GM19351 (cell line): ENCODE data around the gene ENOX1.
"Not testable (repeated sequence)": the region's sequence is repeated elsewhere in the genome, so short reads cannot be mapped to it uniquely, and the experiment has no call there.

Experiments used
- ATAC-seq: cut with Tn5 transposase; IDR thresholded peaks from one replicate; pipeline ENCODE4 v1.9.1; 2021; ENCODE audit warnings: mild to moderate bottlenecking, moderate library complexity; ENCODE audit not compliant: unreplicated experiment

Gene ENOX1

DNA sequence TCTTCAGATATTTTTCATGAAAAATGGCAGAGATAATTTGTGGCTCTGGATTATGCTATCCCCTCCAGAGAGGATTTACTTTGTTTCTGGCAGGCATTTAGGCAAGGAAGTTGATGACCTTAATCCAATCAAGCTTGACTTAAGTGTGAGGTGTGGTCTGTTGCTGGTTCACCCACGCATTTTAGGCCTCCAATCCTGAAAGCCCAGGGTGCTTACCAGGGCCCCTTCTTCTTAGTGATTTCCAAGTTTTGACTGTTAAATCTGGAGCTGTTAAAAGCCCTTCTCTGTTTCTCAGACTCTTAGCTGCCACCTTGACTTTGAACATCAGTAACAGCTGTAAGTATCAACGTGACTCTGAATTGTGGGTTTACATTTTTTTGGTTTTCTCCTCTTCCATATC lies 601.5 kb downstream of the ENOX1 start:
- no peak for ATAC-seq

DNA sequence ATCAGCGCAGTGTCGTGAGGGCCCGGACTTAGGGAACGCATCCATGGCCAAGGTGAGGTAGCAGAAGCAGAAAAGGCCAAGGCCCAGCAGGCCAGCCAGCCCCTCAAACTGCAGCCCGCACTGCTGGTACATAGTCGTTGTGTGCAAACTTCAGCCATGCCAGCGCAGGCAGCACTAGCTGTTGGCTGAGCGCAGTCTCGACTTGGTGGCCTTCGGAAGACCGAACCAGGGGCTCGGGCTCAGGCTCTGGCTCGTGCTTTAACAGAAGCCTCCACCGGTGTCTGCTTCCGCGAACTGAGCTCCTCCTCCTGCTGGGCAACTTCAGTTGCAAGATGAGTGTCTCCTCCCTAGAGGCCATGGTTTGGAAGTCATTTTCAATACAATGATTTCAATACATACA lies 605.9 kb downstream of the ENOX1 start:
- no peak for ATAC-seq

DNA sequence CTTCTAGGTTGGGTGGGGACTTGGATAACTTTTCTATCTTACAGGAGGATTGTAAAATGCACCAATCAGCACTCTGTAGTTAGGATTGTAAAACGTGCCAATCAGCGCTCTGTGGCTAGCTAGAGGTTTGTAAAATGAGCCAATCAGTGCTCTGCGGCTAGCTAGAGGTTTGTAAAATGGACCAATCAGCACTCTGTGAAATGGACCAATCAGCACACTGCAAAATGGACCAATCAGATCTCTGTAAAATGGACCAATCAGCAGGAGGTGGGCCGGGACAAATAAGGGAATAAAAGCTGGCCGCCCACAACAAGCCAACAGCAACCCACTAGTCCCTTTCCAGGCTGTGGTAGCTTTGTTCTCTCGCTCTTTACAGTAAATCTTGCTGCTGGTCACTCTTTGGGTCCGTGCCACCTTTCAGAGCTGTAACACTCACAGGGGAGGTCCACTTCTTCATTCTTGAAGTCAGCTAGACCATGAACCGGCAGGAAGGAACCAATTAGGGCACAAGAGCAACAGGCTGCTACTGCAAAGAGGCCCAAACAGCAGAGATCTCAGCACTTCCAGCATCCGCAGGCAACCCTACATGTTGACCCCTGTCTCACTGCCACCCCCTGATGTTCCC lies 606.6 kb downstream of the ENOX1 start:
- ATAC-seq, result no peak

DNA sequence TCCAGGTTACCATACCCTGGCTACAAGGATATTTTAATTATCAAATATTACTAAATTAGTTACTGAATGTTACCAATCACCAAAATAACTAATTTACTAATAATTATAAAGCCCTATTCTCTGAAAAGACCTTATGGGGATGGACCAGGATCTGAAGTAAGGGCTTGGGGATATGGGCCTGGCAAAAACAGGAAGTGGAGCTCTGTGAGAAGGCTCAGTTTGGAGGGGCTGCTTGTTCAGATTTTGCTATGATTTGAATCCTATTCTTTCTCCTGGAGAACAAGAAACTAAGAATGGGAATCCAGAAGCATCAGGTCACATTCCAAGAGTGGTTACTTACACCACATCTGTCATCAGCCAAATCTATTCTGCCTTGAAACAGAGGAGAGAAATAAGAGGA lies 615.3 kb downstream of the ENOX1 start:
- no peak for ATAC-seq

DNA sequence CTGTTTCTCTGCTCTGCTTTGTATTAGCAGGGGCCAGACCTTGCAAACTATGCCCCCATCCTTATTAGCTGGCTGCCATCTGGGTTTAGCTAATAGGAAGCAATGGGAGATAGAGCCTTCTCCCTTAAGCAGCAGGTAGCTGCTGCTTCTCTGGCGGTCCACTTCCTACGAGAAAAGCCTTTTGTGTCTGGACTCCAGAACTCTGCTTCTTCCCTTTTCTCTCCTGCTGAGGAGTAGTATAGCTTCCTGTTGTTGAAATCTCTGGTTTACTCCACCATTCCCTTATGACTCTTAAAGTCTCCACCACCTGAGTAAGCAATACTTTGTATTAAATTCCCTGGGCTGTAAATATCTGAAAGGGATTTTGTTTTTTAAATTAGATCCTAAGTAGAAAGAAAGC lies 616.3 kb downstream of the ENOX1 start:
- ATAC-seq, result no peak

DNA sequence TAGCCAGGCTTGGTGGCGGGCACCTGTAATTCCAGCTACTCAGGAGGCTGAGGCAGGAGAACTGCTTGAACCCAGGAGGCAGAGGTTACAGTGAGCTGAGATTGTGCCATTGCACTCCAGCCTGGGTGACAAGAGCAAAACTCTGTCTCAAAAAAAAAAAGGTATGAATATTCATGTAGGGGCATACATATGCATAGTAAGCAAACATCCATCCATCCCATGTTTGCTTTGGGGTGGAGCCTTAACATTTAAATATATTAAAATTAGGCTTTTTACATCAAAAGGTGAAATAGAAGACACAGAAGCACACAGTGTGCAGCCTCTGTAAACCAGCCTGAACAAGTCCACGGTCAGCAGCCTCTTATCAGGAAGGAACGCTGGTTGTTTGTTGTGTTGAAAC lies 618.3 kb downstream of the ENOX1 start:
- ATAC-seq, result not testable (repeated sequence)

DNA sequence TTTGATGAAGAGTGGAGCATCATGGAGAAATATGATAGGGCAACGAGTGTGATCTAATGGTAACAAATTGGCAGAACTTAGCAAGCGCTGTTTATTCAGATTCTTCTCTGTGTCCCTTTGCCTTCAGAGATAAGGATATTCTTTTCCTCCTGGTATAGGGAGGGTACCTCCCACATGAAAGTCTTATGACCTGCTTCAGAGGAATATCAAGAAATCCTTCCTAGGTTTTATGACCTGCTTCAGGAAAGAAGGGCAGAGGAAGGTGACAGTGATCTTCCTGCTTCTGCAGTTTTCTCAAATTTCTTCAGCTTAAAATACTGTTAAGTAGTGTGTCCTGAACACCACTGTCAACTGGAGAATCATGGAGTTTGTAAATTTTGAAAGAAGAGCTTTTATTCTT lies 619.0 kb downstream of the ENOX1 start:
- ATAC-seq, result no peak

DNA sequence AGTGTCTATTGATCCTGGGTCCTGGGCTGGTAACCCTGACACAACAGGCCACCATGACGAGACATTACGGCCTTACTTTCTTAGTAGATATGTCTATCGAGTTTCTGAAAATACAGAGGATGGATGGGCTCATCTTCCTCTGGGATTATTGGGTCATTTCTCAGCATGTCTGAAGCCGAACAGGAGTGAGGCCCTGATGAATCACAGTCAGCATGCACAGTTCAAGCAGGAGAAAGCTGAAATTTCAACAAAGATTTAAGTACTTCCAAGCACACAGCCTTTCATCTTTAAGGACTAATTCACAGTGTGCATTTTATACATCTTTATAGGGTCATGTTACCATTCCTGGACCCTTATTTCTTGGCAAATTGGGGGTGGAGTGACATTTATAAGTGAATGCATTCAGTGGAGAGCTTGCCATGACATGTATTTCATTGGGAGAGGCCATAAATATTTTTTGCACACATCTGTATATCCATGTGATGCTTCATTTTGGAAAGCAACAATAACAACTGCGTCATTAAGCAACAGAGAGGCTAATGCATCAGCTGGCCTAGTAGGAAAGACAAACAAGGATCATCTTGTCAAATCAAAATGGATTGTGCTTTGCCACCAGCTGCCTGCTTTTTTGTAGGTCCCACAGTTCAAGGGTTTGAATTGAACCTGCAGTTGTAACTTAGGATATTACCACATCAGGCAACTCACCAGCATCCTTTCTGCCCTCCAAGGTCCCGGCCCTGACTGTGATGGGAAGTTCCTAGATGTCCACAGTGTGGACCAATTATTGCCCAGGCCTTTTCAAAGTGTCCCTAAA lies 619.9 kb downstream of the ENOX1 start:
- no peak for ATAC-seq
